WTC11 (cell line): ENCODE data around the gene SEZ6L. TPM values are rescaled to one million over a fixed set of nuclear protein-coding genes. Genes with fewer than 3 reads are reported as not detected.

Experiments used
- ATAC-seq: fragments of 200-7000 bp; cut with Tn5 transposase; 2 replicates; pipeline ENCODE4 v1.10.0; 2021; ENCODE audit warnings: mild to moderate bottlenecking, moderate library complexity
- CTCF ChIA-PET: fragments of 300-600 bp; sonication (Branson Sonifier 250); formaldehyde crosslinking; loops from one replicate; lab custom pipeline; 2021; ENCODE audit warnings: antibody characterized with exemption; lab: Charles Lee
- POLR2A ChIA-PET: fragments of 350-600 bp; sonication (Branson Sonifier 250); formaldehyde crosslinking; loops from one replicate; lab custom pipeline; 2021; ENCODE audit warnings: antibody characterized with exemption; lab: Charles Lee
- DNase-seq: peaks from one replicate; pipeline ENCODE4 v3.0.0; 2021; ENCODE audit warnings: low spot score
- H3K27ac Mint-ChIP-seq: 2 replicates; pipeline ENCODE4 v1.8.0; 2021; ENCODE audit warnings: mixed read lengths
- H3K27me3 Mint-ChIP-seq: 2 replicates; pipeline ENCODE4 v1.8.0; 2021; ENCODE audit warnings: low read depth, mild to moderate bottlenecking, moderate library complexity, mixed read lengths
- H3K36me3 Mint-ChIP-seq: 2 replicates; pipeline ENCODE4 v1.8.0; 2021; ENCODE audit warnings: mixed read lengths
- H3K4me1 Mint-ChIP-seq: 2 replicates; pipeline ENCODE4 v1.8.0; 2022; ENCODE audit warnings: mixed read lengths
- H3K4me3 Mint-ChIP-seq: 2 replicates; pipeline ENCODE4 v1.8.0; 2021; ENCODE audit warnings: mild to moderate bottlenecking, moderate library complexity, mixed read lengths
- H3K9me3 Mint-ChIP-seq: 2 replicates; pipeline ENCODE4 v1.8.0; 2021; ENCODE audit warnings: mixed read lengths
- ARID4B ChIP-seq: sonication (generic); formaldehyde crosslinking; IDR thresholded peaks from 2 replicates; pipeline ENCODE4 v1.8.0; 2023; ENCODE audit warnings: missing genetic modification reagents, mild to moderate bottlenecking, borderline replicate concordance
- ELF4 ChIP-seq: sonication (generic); formaldehyde crosslinking; IDR thresholded peaks from 2 replicates; pipeline ENCODE4 v1.8.1; 2022; ENCODE audit warnings: low read depth, mild to moderate bottlenecking, moderate library complexity, missing genetic modification reagents
- FOXJ3 ChIP-seq: sonication (generic); formaldehyde crosslinking; IDR thresholded peaks from 2 replicates; pipeline ENCODE4 v1.9.0; 2021; ENCODE audit warnings: missing genetic modification reagents, mild to moderate bottlenecking, borderline replicate concordance
- GRHL2 ChIP-seq: fragments of 250-450 bp; sonication (Bioruptor Pico); IDR thresholded peaks from 2 replicates; pipeline ENCODE4 v1.8.0; 2022; ENCODE audit warnings: mild to moderate bottlenecking, moderate library complexity; ENCODE audit not compliant: insufficient replicate concordance, severe bottlenecking
- GTF2I ChIP-seq: fragments of 250-450 bp; sonication (Bioruptor Pico); conservative IDR thresholded peaks from 2 replicates; pipeline ENCODE4 v1.4.0; 2021; ENCODE audit warnings: mild to moderate bottlenecking
- HMGA2 ChIP-seq: fragments of 250-450 bp; sonication (Bioruptor Pico); IDR thresholded peaks from 2 replicates; pipeline ENCODE4 v1.4.0; 2021; ENCODE audit warnings: mild to moderate bottlenecking, moderate library complexity
- NR1H2 ChIP-seq: sonication (generic); formaldehyde crosslinking; IDR thresholded peaks from 2 replicates; pipeline ENCODE4 v1.9.0; 2021; ENCODE audit warnings: mild to moderate bottlenecking, moderate library complexity, missing genetic modification reagents
- RELA ChIP-seq: sonication (generic); formaldehyde crosslinking; IDR thresholded peaks from 2 replicates; pipeline ENCODE4 v1.8.1; 2022; ENCODE audit warnings: missing genetic modification reagents, mild to moderate bottlenecking, borderline replicate concordance
- TEAD1 ChIP-seq: sonication (generic); formaldehyde crosslinking; IDR thresholded peaks from 2 replicates; pipeline ENCODE4 v1.8.0; 2022; ENCODE audit warnings: mild to moderate bottlenecking, missing genetic modification reagents
- TP53 ChIP-seq: sonication (generic); formaldehyde crosslinking; IDR thresholded peaks from 2 replicates; pipeline ENCODE4 v1.8.1; 2023; ENCODE audit warnings: mild to moderate bottlenecking, missing genetic modification reagents
- USF1 ChIP-seq: sonication (generic); formaldehyde crosslinking; IDR thresholded peaks from 2 replicates; pipeline ENCODE4 v1.8.0; 2022; ENCODE audit warnings: mild to moderate bottlenecking, missing genetic modification reagents
- USF2 ChIP-seq: sonication (generic); formaldehyde crosslinking; IDR thresholded peaks from 2 replicates; pipeline ENCODE4 v1.8.1; 2023; ENCODE audit warnings: mild to moderate bottlenecking, missing genetic modification reagents, moderate library complexity
- total RNA-seq: library from RNA; stranded (reverse); gene quantifications from 3 replicates; pipeline ENCODE4 v1.2.3, GENCODE V29; 2021
- TF ChIP-seq, protein P1 (sequence below): sonication (generic); formaldehyde crosslinking; conservative IDR thresholded peaks from 2 replicates; pipeline ENCODE4 v1.8.1; 2023; ENCODE audit warnings: mild to moderate bottlenecking, low read depth, missing genetic modification reagents, moderate library complexity
- TF ChIP-seq, protein P2 (sequence below): sonication (generic); formaldehyde crosslinking; IDR thresholded peaks from 2 replicates; pipeline ENCODE4 v1.8.1; 2022; ENCODE audit warnings: low read depth, missing genetic modification reagents, borderline replicate concordance

The SEZ6L gene
- total RNA-seq, 1 experiment from 2014 or later: 0.57 TPM

DNA sequence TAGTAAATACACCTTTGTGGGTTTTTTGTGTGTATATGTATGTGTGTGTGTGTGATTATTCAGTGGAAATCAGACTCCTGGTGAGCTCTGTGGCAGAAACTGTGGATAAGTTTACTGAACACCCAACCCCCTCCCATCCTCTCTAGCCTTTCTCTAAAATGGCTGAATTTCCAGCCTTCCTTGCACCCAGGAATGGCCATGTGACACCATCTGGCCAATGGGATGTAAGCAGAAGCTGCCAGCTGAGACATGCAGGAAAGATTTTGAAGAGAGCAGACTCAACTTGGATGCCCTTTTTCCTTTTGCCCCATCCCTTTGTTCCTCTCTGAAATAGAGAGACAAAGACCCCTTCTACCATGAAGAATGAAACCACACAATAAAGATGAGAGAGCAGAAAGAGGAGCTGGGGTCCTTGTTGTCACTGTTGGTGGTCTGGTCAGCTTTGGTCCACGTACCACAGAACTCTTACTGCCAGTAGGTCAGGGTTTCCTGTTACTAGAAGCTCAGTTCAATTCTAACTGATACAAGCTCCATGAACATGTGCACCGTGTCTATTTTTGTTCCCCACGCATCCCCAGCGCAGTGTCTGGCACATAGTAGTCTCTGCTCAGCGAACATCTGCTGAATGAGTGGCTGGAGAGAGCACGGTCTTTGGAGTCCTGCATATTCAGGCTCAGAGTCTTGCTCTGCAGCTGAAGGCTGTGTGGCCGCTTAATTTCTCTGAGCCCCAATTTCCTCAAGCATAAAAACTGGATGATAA, 57.5 kb downstream of the SEZ6L start:
- ChIA-PET CTCF (interaction anchor here (1.1 to 1.9 kb wide), 2 partner anchors 54 to 104 kb away, joined by 4 to 9 read pairs; no protein-coding TSS in a partner anchor), POLR2A (no interaction called here)
- Mint-ChIP-seq H3K27ac (no peak overlapping the region), H3K36me3 (no peaks in the 10 kb centered on the region), H3K27me3 (peaks cover 7% of the 10 kb centered on the region), H3K4me1 (no peaks in the 10 kb centered on the region), H3K9me3 (peaks cover 20% of the 10 kb centered on the region), H3K4me3 (no peak overlapping the region)
- DNase-seq: no peak
- ATAC-seq: no peak
- TF ChIP-seq ELF4 (no peak), USF2 (CRISPR knock-in tag) (peak; percentile 70), USF1 (0 out of 2 replicates have a peak, but pooled peaks have one; percentile 41)

- Mint-ChIP-seq H3K27me3 (peaks cover 5% of the 10 kb centered on the region), H3K36me3 (no peaks in the 10 kb centered on the region), H3K4me1 (no peaks in the 10 kb centered on the region)
- no peak for ATAC-seq
- CTCF ChIA-PET: interaction anchor here (1.1 to 1.8 kb wide), 2 partner anchors 101 to 102 kb away, joined by 3 to 4 read pairs; no protein-coding TSS in a partner anchor
- no peak for TF ChIP-seq HMGA2 (CRISPR knock-in tag)
- TF ChIP-seq ARID4B: no peak
- no peak for TF ChIP-seq FOXJ3 (CRISPR knock-in tag)
- TF ChIP-seq, protein P1, sequence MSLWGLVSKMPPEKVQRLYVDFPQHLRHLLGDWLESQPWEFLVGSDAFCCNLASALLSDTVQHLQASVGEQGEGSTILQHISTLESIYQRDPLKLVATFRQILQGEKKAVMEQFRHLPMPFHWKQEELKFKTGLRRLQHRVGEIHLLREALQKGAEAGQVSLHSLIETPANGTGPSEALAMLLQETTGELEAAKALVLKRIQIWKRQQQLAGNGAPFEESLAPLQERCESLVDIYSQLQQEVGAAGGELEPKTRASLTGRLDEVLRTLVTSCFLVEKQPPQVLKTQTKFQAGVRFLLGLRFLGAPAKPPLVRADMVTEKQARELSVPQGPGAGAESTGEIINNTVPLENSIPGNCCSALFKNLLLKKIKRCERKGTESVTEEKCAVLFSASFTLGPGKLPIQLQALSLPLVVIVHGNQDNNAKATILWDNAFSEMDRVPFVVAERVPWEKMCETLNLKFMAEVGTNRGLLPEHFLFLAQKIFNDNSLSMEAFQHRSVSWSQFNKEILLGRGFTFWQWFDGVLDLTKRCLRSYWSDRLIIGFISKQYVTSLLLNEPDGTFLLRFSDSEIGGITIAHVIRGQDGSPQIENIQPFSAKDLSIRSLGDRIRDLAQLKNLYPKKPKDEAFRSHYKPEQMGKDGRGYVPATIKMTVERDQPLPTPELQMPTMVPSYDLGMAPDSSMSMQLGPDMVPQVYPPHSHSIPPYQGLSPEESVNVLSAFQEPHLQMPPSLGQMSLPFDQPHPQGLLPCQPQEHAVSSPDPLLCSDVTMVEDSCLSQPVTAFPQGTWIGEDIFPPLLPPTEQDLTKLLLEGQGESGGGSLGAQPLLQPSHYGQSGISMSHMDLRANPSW (CRISPR knock-in tag): no peak
- TF ChIP-seq TEAD1 (CRISPR knock-in tag): no peak
- TF ChIP-seq GRHL2 (CRISPR knock-in tag): no peak
- no peak for TF ChIP-seq GTF2I
- TF ChIP-seq RELA (CRISPR knock-in tag): no peak
- TF ChIP-seq NR1H2 (CRISPR knock-in tag): no peak
- no peak for TF ChIP-seq TP53 (CRISPR knock-in tag)
- TF ChIP-seq, protein P2, sequence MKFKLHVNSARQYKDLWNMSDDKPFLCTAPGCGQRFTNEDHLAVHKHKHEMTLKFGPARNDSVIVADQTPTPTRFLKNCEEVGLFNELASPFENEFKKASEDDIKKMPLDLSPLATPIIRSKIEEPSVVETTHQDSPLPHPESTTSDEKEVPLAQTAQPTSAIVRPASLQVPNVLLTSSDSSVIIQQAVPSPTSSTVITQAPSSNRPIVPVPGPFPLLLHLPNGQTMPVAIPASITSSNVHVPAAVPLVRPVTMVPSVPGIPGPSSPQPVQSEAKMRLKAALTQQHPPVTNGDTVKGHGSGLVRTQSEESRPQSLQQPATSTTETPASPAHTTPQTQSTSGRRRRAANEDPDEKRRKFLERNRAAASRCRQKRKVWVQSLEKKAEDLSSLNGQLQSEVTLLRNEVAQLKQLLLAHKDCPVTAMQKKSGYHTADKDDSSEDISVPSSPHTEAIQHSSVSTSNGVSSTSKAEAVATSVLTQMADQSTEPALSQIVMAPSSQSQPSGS: no peak
- TF ChIP-seq, all 79 proteins: peak for 0
- peaks cover 11% of the 10 kb centered on the region for H3K9me3 Mint-ChIP-seq
- POLR2A ChIA-PET: no interaction called here
- H3K27ac Mint-ChIP-seq: no peak overlapping the region
- H3K4me3 Mint-ChIP-seq: no peak overlapping the region
- no peak for DNase-seq
Observed at GRCh38 chr22:26229910-26230309, 60.6 kb downstream of the SEZ6L start.
